ENCODE data around the gene FIBIN. TPM values are rescaled to one million over a fixed set of nuclear protein-coding genes. Genes with fewer than 3 reads are reported as not detected.

The FIBIN gene
- total and polyA plus RNA-seq, 5 donors from 2014 or later: not detected

- no peaks in the 10 kb centered on the region for H3K4me1 ChIP-seq (ENCODE audit: control insufficient read depth, insufficient read depth, low read length, poor library complexity, severe bottlenecking)
- H3K27me3 Mint-ChIP-seq: no peaks in the 10 kb centered on the region
- H3K4me3 ChIP-seq (ENCODE audit: low read depth, low read length): no peak overlapping the region
- H3K36me3 ChIP-seq (ENCODE audit: control insufficient read depth, insufficient read depth, low read length): no peaks in the 10 kb centered on the region
- ATAC-seq (ENCODE audit: low read depth in 2 of 2) (no peak), DNase-seq (no peak)
- no peaks in the 10 kb centered on the region for H3K27me3 ChIP-seq (ENCODE audit: control insufficient read depth, insufficient read depth, low read length)
- H3K27ac Mint-ChIP-seq: no peak overlapping the region
- H3K9me3 Mint-ChIP-seq: peaks cover 0 to 16% (median 8%) of the 10 kb centered on the region in 7 donors
- no peak overlapping the region for H3K4me3 Mint-ChIP-seq
- no peaks in the 10 kb centered on the region for H3K4me1 Mint-ChIP-seq
- no peak overlapping the region for H3K27ac ChIP-seq (ENCODE audit: insufficient read depth, low read length, poor library complexity, severe bottlenecking)
- H3K36me3 Mint-ChIP-seq: no peaks in the 10 kb centered on the region
- H3K9me3 ChIP-seq (ENCODE audit: control insufficient read depth in 2 of 2, low read length in 2 of 2): no peaks in the 10 kb centered on the region
Measured at GRCh38 chr11:26950260-26950719, 43.6 kb upstream of the FIBIN start.

DNA sequence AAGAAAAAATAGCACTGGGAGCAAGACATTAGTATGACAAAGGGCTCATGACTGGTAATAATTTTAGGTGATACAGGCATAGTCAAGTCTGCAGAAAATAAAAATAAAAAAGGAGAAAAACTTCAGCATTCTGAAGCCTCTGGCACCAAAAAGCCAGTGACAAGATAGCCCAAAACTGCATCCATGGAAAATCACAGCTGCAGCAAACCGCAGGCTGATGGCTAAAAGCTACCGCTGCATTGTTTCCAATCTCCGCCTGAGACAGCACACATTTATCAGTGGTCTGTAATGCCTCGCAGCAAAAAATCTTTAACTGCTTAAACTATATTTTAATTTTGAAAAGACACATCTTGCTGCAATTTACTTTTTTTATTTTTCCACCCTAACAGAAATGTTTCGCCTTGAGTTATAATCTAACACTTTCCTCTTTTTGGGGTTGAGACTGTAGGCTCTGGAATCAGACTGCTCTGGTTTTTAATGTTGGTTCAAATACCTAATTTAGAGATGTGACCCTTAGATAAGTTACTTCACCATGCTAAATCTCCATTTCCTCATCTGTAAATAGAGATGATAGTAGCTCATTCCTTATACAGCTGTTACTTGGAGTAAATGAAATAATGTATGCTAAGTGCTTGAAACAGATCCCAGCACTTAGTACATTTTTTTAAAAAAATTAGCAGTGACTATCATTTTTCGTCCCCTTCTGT, 42.0 kb upstream of the FIBIN start:
- no peak for DNase-seq
- no peak overlapping the region for H3K27ac ChIP-seq (ENCODE audit: insufficient read depth, low read length, poor library complexity, severe bottlenecking)
- H3K27me3 Mint-ChIP-seq: no peaks in the 10 kb centered on the region
- peaks cover under 1 to 12% (median 5%) of the 10 kb centered on the region in 7 donors for H3K9me3 Mint-ChIP-seq
- H3K36me3 ChIP-seq (ENCODE audit: control insufficient read depth, insufficient read depth, low read length): no peaks in the 10 kb centered on the region
- H3K9me3 ChIP-seq (ENCODE audit: control insufficient read depth in 2 of 2, low read length in 2 of 2): no peaks in the 10 kb centered on the region
- H3K4me1 ChIP-seq (ENCODE audit: control insufficient read depth, insufficient read depth, low read length, poor library complexity, severe bottlenecking): no peaks in the 10 kb centered on the region
- no peaks in the 10 kb centered on the region for H3K27me3 ChIP-seq (ENCODE audit: control insufficient read depth, insufficient read depth, low read length)
- no peaks in the 10 kb centered on the region for H3K36me3 Mint-ChIP-seq
- no peak overlapping the region for H3K27ac Mint-ChIP-seq
- H3K4me3 Mint-ChIP-seq: no peak overlapping the region
- no peaks in the 10 kb centered on the region for H3K4me1 Mint-ChIP-seq
- H3K4me3 ChIP-seq (ENCODE audit: low read depth, low read length): no peak overlapping the region
- no peak for ATAC-seq (ENCODE audit: low read depth in 2 of 2)

DNA sequence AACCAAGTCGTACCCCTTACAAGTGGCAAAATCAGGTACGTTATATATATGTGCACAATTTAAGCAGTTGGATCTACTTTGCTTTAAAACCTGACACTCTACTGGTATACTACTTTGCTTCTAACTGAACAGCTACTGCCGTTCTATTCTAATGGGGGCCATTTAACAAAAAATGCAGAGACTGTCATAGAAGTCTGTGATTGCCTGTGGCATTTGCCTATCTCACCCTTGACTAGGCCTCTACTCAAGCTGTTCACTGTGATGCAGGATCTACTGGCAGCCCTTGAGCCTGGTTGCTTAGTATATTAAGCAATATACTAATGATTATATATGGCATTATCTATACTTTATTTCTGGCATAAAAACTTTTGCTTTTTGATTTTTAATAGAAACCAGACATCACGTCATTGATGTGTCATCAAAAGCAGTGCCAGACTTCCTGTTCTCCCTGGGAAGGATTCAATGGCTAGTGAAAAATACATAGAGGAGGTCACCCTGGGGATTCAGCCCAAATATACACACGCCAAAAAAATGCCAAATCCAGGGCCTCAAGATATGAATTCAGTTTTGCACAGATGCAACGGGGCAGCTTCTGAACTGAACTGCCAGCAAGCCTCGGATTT, 40.0 kb upstream of the FIBIN start:
- no peaks in the 10 kb centered on the region for H3K4me1 Mint-ChIP-seq

DNA sequence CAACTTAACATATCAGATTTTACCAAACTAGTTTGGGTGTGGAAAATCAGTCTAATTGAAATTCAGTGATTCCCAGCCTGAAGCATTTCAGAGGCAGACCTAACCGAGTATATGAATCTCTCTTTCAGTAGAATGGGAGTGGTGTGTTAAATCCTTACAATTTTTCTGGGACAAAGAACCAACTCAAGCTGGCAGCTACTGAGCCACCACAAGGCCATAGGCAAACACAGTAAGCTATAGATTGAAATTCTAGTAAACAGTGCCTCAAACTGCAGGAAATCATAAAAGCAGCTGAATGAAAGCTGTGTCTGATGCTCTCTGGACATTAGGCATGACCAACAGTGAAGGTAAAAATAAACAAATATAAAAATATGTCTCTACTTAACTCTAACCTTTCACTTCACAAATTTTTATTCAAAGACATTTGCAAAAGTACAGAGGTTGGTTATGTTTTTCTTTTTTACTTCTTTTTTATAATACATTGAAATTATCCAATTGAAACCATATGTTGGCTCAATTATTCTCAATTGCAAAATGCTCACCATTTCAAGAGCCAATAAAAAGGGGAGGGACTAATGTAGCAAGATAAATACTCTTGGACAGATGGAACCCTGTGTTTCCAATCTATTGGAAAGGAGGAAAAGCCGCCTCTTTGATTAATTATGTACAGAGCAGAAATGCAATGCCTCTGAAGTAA, 35.8 kb upstream of the FIBIN start:
- Histone ChIP-seq H3K9me3 (ENCODE audit: control insufficient read depth in 2 of 2, low read length in 2 of 2) (no peaks in the 10 kb centered on the region), H3K4me3 (ENCODE audit: low read depth, low read length) (no peak overlapping the region), H3K27ac (ENCODE audit: insufficient read depth, low read length, poor library complexity, severe bottlenecking) (no peak overlapping the region), H3K4me1 (ENCODE audit: control insufficient read depth, insufficient read depth, low read length, poor library complexity, severe bottlenecking) (no peaks in the 10 kb centered on the region), H3K36me3 (ENCODE audit: control insufficient read depth, insufficient read depth, low read length) (no peaks in the 10 kb centered on the region), H3K27me3 (ENCODE audit: control insufficient read depth, insufficient read depth, low read length) (no peaks in the 10 kb centered on the region)
- no peak overlapping the region for H3K4me3 Mint-ChIP-seq
- ATAC-seq (ENCODE audit: low read depth in 2 of 2) (no peak), DNase-seq (no peak)
- no peaks in the 10 kb centered on the region for H3K36me3 Mint-ChIP-seq
- H3K27ac Mint-ChIP-seq: no peak overlapping the region
- H3K9me3 Mint-ChIP-seq: peaks cover 0 to 11% (median 5%) of the 10 kb centered on the region in 7 donors
- H3K4me1 Mint-ChIP-seq: no peaks in the 10 kb centered on the region
- no peaks in the 10 kb centered on the region for H3K27me3 Mint-ChIP-seq

More for the DNA sequence above, 40.0 kb upstream of the FIBIN start:
- no peaks in the 10 kb centered on the region for H3K4me1 ChIP-seq (ENCODE audit: control insufficient read depth, insufficient read depth, low read length, poor library complexity, severe bottlenecking)
- no peaks in the 10 kb centered on the region for H3K9me3 ChIP-seq (ENCODE audit: control insufficient read depth in 2 of 2, low read length in 2 of 2)
- no peaks in the 10 kb centered on the region for H3K36me3 ChIP-seq (ENCODE audit: control insufficient read depth, insufficient read depth, low read length)
- Mint-ChIP-seq H3K27ac (no peak overlapping the region), H3K9me3 (peaks cover 1 to 8% (median 4%) of the 10 kb centered on the region in 7 donors), H3K36me3 (no peaks in the 10 kb centered on the region), H3K4me3 (no peak overlapping the region), H3K27me3 (no peaks in the 10 kb centered on the region)
- DNase-seq: no peak
- no peaks in the 10 kb centered on the region for H3K27me3 ChIP-seq (ENCODE audit: control insufficient read depth, insufficient read depth, low read length)
- ATAC-seq (ENCODE audit: low read depth in 2 of 2): no peak
- H3K4me3 ChIP-seq (ENCODE audit: low read depth, low read length): no peak overlapping the region
- H3K27ac ChIP-seq (ENCODE audit: insufficient read depth, low read length, poor library complexity, severe bottlenecking): no peak overlapping the region

GRCh38 chr11:26958702-26959049, 35.2 kb upstream of the FIBIN start:
- no peak overlapping the region for H3K27ac ChIP-seq (ENCODE audit: insufficient read depth, low read length, poor library complexity, severe bottlenecking)
- DNase-seq (no peak), ATAC-seq (ENCODE audit: low read depth in 2 of 2) (no peak)
- H3K4me3 ChIP-seq (ENCODE audit: low read depth, low read length): no peak overlapping the region
- Mint-ChIP-seq H3K27me3 (no peaks in the 10 kb centered on the region), H3K9me3 (peaks cover 0 to 11% (median 5%) of the 10 kb centered on the region in 7 donors), H3K4me3 (no peak overlapping the region), H3K4me1 (no peaks in the 10 kb centered on the region), H3K36me3 (no peaks in the 10 kb centered on the region), H3K27ac (no peak overlapping the region)
- H3K36me3 ChIP-seq (ENCODE audit: control insufficient read depth, insufficient read depth, low read length): no peaks in the 10 kb centered on the region
- no peaks in the 10 kb centered on the region for H3K4me1 ChIP-seq (ENCODE audit: control insufficient read depth, insufficient read depth, low read length, poor library complexity, severe bottlenecking)
- H3K27me3 ChIP-seq (ENCODE audit: control insufficient read depth, insufficient read depth, low read length): no peaks in the 10 kb centered on the region
- H3K9me3 ChIP-seq (ENCODE audit: control insufficient read depth in 2 of 2, low read length in 2 of 2): no peaks in the 10 kb centered on the region

DNA sequence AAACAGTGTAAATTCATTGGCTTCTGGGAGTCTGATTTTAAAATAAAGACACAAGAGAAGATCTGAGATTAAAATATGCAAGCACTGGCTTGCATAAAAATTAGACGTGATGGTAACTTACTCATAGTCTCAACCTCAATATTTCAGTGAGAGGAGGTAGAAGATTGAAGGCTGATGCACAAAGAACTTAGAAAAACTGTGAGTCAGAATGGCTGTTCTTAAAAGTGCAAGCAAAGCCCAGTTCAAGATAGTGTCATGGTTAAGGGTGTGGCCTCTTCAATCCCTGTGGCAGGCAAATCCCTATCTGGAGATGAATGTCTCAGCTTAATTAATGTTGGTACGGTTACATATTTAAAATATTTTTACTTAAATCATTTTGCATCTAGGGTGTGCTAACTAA, 33.6 kb upstream of the FIBIN start:
- H3K27me3 ChIP-seq (ENCODE audit: control insufficient read depth, insufficient read depth, low read length): no peaks in the 10 kb centered on the region
- no peaks in the 10 kb centered on the region for H3K4me1 Mint-ChIP-seq

DNA sequence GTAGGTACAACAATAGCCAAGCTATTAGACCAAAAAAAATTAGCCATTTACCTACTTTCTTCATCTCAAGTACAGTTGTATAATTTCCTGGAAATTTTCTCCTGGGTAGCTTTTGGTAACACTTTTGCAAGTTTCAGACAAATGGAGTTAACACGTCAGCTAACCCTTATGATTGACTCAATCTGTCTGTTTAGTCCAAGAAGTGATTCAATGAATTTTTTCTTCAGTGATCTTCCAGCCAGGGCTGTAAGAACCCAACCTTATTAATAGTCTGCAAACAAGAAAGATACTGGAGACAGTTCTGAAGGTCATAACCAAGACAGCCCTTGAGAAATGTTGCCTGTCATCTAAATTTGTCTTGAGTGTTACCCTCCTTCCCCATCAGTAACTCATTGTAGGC, 30.1 kb upstream of the FIBIN start:
- no peaks in the 10 kb centered on the region for H3K27me3 ChIP-seq (ENCODE audit: control insufficient read depth, insufficient read depth, low read length)
- Mint-ChIP-seq H3K27me3 (no peaks in the 10 kb centered on the region), H3K9me3 (peaks cover 0 to 16% (median 6%) of the 10 kb centered on the region in 7 donors), H3K4me1 (no peaks in the 10 kb centered on the region), H3K27ac (no peak overlapping the region), H3K36me3 (no peaks in the 10 kb centered on the region), H3K4me3 (no peak overlapping the region)
- peaks cover 0 to 3% of the 10 kb centered on the region in 2 experiments for H3K9me3 ChIP-seq (ENCODE audit: control insufficient read depth in 2 of 2, low read length in 2 of 2)
- DNase-seq (no peak), ATAC-seq (ENCODE audit: low read depth in 2 of 2) (no peak)
- H3K4me3 ChIP-seq (ENCODE audit: low read depth, low read length): no peak overlapping the region
- H3K4me1 ChIP-seq (ENCODE audit: control insufficient read depth, insufficient read depth, low read length, poor library complexity, severe bottlenecking): no peaks in the 10 kb centered on the region
- no peak overlapping the region for H3K27ac ChIP-seq (ENCODE audit: insufficient read depth, low read length, poor library complexity, severe bottlenecking)
- no peaks in the 10 kb centered on the region for H3K36me3 ChIP-seq (ENCODE audit: control insufficient read depth, insufficient read depth, low read length)

More for the DNA sequence above, 33.6 kb upstream of the FIBIN start:
- H3K4me3 ChIP-seq (ENCODE audit: low read depth, low read length): no peak overlapping the region
- no peaks in the 10 kb centered on the region for H3K4me1 ChIP-seq (ENCODE audit: control insufficient read depth, insufficient read depth, low read length, poor library complexity, severe bottlenecking)
- no peaks in the 10 kb centered on the region for H3K27me3 Mint-ChIP-seq
- no peaks in the 10 kb centered on the region for H3K36me3 ChIP-seq (ENCODE audit: control insufficient read depth, insufficient read depth, low read length)
- ATAC-seq (ENCODE audit: low read depth in 2 of 2) (no peak), DNase-seq (no peak)
- H3K27ac ChIP-seq (ENCODE audit: insufficient read depth, low read length, poor library complexity, severe bottlenecking): no peak overlapping the region
- H3K9me3 ChIP-seq (ENCODE audit: control insufficient read depth in 2 of 2, low read length in 2 of 2): peaks cover 0 to 3% of the 10 kb centered on the region in 2 experiments
- H3K36me3 Mint-ChIP-seq: no peaks in the 10 kb centered on the region
- no peak overlapping the region for H3K4me3 Mint-ChIP-seq
- peaks cover 0 to 16% (median 7%) of the 10 kb centered on the region in 7 donors for H3K9me3 Mint-ChIP-seq
- no peak overlapping the region for H3K27ac Mint-ChIP-seq

All from CD4-positive, CD25-positive, alpha-beta regulatory T cell (primary cell).